ENCODE data around the gene SLC38A8.
A peak's percentile ranks its signal among the peaks of the same experiment; 100 is the strongest.

Gene SLC38A8

DNA sequence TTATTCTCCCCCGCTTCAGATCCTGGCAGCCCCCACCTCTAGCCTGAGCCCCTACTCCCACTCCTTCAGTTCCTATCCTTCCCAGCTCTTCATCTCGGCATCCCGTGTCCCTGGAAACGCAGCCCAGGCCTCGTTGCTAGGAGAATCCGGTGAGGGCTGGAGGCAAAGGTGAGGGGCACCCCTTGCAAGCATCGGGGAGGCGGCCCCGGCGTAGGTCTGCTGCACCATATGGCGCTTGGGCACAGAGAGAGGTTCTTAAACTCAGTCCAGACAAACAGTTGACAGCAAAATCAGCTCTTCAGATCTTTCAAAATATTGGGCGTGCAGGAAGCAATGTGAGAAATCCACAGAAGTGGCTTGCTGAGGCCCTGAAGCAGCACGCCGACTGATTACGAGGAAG, 15.0 kb downstream of the SLC38A8 start:
- no peak for DNase-seq

DNA sequence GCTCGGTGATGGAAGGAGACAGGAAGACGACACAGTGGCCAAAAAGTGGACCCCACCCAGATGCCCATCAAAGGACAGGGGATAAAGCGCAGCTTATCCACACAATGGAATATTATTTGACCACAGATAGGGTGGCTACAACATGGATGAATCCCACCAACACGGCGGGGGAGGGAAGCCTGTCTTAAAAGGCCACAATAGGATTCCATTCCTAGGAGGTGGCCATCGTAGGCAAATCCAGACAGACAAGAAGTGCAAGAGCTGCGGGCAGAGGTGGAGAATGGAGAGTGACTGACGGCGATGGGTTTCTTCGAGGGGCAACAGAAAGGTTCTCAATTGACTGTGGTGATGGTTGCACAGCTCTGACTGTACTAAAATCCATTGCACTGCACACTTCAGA, 16.0 kb downstream of the SLC38A8 start:
- DNase-seq: no peak

DNA sequence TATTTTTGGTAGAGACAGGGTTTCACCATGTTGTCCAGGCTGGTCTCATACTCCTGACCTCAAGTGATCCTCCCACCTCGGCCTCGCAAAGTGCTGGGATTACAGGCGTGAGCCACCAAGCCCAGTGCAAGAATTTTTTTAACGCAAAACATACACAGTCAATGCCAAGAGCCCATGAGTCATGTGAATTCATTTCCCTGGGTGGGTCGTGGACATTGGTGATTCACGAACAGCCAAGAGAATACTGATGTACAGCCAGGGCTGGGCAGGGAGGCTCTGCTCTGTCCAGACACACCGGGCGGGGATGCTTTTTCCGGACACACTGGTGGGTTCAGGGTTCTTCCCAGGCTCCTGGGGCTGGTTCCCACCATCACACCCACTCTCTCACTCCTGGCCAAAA, 17.7 kb downstream of the SLC38A8 start:
- no peak for DNase-seq

DNA sequence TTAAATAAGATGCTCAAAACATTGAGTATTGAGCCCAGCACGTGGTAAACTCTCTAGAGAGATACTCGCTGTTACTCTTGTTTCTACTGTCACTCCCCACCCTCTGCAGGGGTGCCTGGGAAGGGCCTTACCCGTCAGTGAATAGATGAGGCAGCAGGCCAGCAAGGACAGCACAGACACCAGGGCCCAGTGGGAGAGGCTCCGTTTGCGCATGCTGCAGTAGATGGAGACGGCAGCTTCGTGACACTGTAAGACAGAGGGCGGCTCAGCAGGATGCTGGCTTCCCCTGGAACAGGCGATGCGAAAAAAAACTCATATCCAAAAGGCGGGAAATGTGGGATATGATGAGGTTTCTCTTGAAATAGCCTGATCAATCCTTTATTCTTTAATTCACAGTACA, 20.0 kb downstream of the SLC38A8 start:
- no peak for DNase-seq

DNA sequence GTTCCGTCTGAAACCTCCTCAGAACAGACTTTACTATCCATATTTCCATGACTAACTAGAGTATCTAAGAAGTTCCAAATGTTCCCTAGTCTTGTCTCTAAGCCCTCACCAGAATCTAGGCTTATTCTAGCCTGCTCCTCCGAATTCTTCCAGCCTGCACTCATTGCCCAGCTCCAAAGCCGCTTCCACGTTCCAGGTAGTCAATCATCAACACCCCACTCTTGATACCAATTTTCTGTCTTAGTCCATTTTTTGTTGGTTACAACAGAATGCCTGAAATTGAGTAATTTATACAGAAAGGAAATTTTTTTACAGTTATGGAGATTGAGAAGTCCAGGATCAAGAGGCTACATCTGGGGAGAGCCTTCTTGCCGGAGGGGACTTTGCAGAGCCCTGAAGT, 21.1 kb downstream of the SLC38A8 start:
- DNase-seq: no peak

DNA sequence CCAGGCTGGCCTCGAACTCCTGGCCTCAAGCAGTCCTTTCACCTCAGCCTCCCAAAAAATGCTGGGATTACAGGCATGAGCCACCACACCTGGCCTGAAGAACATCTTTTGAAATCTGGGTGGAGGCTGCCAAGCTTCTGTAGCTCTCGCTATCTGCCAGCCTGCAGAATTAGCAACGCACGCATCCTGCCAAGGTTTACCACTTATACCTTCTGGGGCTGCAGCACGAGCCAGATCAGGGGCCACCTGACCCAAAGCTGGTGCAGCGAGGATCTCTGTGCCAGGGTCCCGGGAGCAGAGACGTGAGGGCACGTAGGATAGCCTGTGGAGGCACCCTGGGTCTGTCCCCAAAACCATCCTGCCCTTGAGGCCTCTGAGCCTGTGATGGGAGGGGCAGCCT, 22.2 kb downstream of the SLC38A8 start:
- no peak for DNase-seq

DNA sequence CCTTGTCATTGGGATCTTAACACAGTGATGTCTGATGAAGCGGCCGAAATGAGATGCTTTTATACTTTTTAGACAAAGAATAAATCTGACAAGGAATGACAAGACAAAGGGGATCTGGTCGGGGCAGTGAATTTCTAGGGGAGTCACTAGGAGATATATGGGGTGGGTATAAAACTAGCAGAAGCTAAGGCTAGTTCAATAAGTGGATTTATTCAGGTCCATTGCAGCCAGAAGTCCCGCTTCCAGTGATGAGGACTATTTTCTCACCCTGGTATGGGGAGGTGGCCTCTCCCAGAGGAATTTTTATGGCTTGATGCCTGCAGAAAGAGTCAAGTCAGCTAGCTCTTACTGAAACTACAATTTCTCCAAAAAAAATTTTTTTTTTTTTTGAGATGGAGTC, 23.9 kb downstream of the SLC38A8 start:
- DNase-seq: no peak

DNA sequence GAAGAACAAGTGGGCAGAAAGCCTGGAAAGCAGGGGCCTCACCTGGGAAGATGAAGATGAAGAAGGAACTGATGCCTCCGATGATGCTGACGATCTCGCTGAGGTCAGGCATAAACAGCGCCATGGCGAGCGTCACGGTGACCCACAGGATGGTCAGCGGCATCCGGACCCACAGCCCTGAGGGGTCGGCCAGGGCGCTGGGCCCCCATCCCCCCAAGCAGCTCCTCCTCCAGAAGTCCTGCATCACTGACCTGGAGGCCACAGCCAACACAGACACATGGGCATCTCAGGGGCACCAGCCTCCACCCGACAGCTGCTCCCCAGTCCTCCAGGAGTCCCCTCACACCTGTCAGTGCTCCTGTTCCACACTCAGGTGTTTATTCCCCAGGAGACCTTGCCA, 26.1 kb downstream of the SLC38A8 start:
- DNase-seq: no peak

DNA sequence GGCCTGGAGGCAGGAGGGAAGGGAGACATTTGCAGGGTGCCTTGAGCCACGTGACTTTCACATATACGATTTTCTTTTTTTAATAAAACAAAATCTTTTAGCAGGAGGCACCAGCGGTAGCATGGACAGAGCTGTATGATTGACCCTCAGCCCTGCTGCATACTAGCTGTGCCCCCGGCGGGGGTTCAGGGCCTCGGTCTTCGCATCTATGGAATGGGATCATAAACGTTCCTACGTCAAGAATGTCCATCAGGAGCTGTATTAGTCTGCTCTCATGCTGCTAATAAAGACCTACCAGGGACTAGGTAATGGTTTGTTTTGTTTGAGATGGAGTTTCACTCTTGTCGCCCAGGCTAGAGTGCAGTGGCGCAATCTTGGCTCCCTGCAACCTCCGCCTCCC, 27.2 kb downstream of the SLC38A8 start:
- no peak for DNase-seq

DNA sequence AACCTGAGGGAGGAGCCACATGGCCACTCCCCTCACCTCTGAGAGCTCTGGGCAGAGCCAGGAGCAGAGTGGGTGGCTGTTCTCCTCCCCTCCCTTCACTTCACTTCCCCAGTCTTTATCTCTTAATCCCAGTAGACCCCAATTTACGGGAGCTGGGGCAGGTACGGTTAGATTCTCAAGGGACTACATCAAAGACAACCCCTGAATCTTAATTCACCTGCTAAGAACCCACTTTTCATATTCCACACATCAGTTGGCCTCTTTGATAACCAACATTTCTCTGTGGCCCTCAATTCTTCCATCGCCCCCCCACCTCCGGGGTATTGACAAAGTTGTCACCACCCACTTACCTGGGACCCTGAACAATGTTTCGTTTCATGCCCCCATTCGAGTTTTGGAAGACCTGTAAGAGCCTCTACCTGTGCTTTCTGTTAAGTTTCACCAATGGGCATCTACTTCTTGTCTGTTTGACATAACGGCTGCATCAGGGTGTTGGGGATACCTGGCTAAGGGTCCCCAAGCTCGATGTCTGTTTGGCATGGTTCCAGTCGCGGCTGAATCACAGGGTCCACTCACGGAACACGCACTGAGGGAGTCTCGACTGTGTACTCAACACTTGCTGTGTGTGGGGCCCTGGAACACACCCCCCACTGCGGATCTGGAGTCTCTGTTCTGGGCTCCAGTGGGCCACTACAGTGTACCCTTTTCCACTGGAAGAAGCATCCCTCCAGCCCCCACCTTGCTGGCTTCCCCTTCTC, 27.8 kb downstream of the SLC38A8 start:
- DNase-seq: no peak

DNA sequence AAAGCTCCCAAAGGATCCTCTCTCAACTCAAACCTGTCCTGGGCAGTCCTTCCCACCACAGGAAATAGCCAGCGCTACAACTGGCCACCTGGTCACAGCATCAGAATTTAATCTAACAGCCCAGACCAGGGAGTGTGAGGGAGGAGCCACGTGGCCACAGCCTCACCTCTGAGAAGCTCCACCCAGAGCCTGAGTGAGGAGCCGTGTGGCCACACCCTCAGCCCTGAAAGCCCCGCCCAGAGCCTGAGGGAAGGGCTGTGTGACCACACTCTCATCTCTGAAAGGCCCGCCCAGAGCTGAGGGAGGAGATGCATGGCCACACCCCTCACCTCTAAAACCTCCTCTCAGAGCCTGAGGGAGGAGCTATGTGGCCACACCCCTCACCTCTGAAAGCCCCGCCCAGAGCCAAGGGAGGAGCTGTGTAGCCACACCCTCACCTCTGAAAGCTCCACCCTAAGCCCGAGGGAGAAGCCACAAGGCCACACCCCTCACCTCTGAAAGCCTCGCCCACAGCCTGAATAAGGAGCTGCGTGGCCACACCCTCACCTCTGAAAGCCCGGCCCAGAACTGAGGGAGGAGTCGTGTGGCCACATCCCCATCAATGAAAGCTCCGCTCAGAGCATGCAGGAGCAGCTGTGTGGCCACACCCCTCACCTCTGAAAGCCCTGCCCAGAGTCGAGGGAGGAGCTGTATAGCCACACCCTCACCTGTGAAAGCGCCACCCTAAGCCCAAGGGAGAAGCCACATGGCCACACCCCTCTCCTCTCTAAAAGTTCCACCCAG, 28.6 kb downstream of the SLC38A8 start:
- DNase-seq: peak; percentile 95

DNA sequence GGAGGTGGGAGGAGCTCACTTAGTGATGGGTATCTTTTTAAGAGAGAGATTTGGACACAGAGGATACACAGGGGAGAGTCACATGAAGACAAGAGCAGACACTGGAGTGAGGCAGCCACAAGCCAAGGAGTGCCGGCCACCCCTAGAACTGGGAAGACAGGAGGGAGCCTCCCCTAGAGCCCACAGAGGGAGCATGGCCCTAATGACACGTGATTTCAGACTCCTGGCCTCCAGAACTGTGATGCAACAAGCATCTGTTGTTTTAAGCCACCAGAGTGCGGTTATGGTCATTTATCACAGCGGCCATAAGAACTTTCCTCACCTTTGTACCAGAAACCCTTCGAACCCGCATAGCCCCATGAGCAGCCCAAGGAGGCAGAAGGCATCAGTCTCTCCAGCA, 33.3 kb downstream of the SLC38A8 start:
- peak; percentile 53 for DNase-seq

DNA sequence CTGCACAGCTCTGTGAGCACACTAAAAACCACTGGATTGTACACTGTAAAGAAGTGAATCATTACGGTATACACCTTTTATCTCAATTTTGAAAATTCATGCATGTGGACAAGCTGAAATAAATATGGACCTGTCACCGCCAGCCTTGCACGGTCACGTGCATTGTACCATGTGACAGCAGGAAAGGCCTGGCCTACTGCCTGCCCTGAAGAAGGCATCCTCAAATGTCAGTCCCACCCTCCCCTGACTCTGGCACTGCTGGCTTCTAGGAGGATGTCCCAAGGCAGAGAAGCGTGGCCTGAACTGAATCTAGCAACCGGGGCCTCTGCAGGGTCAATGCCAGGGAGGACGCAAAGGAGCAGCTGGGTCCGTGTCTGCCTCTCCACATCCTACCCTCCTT, 34.6 kb downstream of the SLC38A8 start:
- DNase-seq: no peak

DNA sequence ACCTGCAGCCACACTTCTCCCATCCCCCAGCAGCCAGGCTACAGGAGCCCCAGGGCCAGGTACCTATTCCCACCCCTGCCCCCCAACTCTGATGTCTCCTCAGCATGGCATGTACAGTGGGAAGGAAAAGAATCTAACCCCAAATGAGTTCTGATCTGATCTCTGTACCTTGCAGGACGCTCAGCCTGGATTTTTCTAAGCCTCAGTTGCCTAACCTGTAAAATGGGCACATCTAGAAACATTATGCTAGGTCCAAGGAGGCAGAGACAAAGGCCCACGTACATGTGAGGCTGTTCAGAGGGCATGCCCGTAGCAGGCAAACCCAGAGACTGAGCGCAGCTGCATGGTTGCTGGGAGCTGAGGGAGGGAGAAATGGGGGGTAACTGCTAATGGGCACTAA, 35.1 kb downstream of the SLC38A8 start:
- no peak for DNase-seq

DNA sequence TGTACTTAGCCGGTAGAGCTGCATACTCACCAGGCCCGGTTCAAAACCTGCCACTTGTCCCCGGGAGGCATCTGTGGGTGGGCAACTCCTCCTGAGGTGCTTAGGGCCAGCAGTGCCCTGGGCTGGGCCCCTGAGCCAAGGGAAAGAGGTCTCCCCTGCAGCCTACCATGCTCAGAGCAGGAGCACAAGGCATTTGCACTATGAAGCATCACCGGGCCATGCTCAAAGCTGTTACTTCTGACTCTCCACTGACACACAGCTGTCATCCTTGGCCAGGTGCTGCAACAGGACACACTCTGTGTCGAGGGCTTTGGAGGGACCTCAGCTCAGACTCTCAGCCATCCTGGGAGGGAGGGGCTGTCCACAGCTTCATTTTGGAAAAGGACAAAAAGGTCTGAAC, 37.2 kb downstream of the SLC38A8 start:
- DNase-seq: no peak

DNA sequence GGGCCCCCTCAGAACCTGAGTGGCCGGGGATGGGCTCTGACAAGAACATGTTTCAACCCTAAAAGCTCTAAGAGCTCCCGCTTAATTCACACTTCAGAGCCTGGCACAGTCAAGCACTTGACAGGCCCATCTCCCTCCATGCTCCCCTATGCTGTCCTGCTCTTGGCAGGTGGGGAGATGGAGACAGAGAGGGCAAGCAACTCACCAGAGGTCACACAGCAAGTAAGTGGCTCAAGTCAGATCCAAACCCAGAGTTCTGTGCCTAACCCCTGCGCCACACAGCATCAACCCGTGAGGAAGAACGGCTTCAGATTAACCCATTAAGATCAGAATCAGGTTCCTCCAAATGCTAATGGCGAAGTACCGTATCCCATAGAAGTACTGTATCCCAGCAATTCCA, 38.2 kb downstream of the SLC38A8 start:
- no peak for DNase-seq

DNA sequence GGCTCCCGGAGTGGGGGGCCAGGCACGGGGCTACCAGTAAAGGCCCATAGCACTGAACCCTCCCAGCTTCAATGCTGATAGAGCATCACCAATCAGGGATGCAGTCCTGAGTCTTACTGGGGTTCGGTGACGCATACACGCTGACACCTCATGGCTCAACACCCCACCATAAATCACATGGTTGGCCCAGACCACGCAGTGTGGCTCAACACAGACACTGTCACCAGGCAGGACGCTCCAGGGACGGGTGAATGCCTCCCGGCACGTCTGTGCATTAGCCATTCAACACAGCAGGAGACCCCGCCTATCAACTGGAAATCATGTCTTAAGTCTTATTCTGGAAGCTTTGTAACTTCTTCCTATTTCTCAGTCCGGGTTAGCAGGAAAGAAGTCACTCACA, 39.6 kb downstream of the SLC38A8 start:
- peak; percentile 6 for DNase-seq

DNA sequence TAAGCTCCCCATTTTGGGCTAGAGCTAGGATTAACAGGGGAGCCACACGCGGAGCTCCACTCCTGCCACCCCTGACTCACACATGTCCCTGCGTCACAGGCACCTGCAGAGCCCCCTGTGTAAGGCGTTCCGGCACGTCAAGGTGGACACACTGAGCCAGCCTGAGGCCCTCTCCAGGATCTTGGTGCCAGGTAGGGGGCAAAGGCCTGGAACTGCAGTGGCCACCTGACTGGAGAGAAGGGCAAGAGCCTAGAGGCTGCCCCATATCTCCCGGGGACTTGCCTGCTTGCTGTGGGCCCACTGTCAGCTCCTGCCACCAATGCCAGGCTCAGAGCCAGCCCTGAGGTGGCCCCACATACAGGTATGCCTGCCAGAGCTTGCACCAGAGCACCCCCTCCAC, 40.9 kb downstream of the SLC38A8 start:
- no peak for DNase-seq

DNA sequence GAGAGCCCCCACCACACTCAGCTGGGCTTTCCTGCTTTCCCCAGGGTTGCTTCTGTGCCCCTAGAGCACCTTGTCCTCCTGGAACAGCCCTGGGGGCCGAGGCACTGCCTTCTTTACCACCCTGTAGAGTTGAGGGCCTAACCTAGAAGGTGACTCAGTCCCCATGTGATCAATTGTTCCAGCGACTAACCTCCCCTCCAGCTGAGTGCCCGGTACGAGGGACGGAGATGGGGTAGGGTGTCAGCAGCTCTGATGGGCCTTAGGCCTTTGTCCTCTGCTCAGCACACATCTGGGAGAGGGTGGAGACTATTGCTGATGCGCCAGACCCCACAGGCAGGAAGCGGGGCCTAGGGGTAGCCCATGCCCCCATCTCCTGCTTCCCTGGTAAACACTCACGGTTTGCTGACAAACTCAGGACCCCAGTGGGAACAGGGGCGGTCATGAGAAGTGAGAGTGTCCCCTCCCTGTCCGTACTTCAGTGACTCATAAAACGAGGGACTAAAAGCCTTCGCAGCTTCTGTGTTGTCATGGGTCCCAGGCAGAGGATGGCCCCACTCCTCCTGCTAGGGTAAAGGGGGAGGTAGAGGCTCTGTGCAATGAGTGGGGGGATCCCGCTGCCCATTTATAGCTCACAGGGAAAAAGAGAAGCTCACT, 41.5 kb downstream of the SLC38A8 start:
- DNase-seq: no peak

DNA sequence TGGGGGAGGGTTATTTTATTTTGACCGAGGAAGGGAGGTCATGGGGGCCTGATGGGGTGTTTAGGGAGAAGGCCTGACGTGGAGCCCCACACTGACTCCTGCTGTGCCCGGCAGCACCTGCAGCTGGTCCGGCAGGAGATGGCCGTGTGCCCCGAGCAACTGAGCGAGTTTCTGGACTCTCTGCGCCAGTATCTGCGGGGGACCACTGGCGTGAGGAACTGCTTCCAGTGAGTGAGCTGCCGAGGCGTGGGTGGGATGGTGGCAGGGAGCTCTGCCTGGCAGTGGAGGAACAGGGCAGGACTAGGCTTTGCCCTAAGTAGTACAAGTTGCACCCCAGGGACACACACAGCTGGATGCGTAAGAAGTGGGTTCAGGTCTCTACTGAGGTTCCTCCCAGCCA, 44.5 kb downstream of the SLC38A8 start:
- DNase-seq: no peak

DNA sequence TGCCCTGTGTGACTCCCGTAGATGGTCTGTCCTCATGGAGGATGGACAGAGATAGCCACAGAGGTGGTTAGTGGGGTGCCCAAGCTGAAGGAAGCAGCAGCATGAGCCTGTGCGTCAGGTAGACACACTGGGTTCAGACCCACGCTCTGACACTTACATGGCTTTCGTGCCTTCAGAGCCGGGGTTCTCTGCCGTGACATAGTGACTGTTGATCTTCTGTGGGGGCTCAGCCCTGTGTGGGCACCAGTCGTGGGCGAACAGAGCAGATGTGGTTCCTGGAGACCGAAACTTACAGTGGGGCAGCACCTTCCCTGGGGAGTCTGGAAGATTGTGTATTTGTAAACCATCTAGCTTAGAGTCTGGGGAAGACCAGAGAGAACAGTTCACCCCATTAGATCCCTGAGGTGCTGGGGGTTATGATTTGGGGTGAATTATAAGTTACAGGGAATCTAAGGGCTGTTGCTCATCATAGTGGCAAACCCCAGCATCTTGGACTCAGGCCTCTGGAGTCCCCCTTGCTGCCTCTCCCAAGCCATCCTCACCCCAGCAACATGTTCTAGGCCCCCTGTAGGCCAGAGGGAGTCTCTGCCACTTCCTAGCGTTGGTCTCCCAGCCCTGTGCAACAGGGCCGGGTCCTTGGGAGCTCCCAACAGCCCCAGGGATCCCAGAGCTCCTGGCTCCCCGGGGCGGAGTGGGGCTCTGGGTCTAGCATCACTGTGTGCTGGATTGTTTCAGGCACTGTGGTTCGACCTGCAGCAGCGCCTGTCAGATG, 45.9 kb downstream of the SLC38A8 start:
- no peak for DNase-seq

DNA sequence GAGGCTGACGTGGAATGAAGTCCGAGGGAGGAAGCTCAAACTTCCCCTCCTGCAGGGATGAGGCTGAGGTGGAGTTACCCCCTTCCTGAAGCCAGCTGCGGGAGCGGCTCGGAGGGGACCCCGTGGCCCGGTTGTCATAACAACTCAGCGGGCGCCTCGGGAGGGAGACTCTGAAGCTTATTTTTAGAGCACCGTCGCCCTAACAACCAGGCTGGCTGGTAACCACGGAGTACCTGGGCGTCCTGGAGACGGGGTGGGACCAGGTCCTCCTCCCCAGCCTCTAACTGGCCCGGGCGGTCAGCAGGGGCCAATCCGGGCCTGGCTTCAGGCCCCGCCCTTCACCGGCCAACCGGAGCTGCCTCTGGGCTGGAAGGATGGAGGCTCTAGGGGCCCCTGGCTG, 46.8 kb downstream of the SLC38A8 start:
- DNase-seq: no peak

DNA sequence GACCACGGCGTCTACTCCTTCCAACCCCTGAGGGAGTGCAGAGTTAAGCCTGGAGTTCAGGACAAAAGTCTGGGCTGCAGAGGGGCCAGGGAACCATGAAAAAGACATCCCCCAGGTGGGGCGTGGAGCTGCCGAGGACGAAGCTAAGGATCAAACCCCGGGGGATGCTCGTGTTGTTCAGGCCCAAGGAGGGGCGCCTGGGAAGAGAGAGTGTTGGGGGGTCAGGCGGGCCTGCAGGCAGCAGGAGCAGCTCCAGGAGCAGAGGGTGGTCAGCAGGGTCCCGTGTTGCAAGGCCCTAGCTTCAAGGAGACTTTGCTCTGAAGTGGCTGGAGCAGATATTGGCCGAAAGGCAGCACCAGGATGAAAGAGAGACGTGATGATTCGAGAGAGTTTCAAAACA, 47.9 kb downstream of the SLC38A8 start:
- peak; percentile 8 for DNase-seq
